Measurements from ENCODE around the gene CAMK1D. TPM values are rescaled to one million over a fixed set of nuclear protein-coding genes. Genes with fewer than 3 reads are reported as not detected.

CAMK1D gene
- total and polyA plus RNA-seq, 8 donors: 1.4 to 26.9 (median 3.9) TPM

DNA sequence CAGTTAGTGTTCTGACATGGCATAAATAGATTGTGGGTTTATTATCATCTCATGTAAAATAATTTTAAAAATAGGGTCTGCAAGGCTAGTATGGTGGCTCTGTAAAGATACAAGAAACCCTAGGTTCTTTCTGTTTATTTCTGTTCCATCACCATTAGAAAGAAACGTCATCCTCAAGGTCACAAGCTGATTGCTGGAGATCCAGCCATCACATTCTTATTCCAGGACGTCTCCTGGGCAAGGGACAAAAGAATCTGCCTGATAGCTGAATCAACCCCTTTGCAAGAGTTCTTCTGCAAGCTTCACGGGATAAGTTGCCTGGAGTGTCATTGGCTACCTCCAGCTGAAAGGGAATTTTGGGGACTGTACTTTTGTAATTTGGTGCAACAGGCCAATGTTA is 184.4 kb downstream of the CAMK1D start:
- Histone ChIP-seq H3K27ac (no peak overlapping the region), H3K4me1 (peaks cover 0 to 10% (median 0%) of the 10 kb centered on the region in 4 donors), H3K4me3 (no peak overlapping the region), H3K9me3 (no peaks in the 10 kb centered on the region), H3K27me3 (no peaks in the 10 kb centered on the region), H3K36me3 (no peaks in the 10 kb centered on the region)
- 85 to 91% (median 89%) methylated on average over 3 of the region's 3 CpGs for WGBS, 5 donors
- DNase-seq: no peak
- no peak for TF ChIP-seq EP300 (IDR thresholded peaks at IDR 0.05)
- TF ChIP-seq, protein P1, sequence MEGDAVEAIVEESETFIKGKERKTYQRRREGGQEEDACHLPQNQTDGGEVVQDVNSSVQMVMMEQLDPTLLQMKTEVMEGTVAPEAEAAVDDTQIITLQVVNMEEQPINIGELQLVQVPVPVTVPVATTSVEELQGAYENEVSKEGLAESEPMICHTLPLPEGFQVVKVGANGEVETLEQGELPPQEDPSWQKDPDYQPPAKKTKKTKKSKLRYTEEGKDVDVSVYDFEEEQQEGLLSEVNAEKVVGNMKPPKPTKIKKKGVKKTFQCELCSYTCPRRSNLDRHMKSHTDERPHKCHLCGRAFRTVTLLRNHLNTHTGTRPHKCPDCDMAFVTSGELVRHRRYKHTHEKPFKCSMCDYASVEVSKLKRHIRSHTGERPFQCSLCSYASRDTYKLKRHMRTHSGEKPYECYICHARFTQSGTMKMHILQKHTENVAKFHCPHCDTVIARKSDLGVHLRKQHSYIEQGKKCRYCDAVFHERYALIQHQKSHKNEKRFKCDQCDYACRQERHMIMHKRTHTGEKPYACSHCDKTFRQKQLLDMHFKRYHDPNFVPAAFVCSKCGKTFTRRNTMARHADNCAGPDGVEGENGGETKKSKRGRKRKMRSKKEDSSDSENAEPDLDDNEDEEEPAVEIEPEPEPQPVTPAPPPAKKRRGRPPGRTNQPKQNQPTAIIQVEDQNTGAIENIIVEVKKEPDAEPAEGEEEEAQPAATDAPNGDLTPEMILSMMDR (IDR thresholded peaks at IDR 0.05): no peak
- no peak for TF ChIP-seq POLR2AphosphoS5 (IDR thresholded peaks at IDR 0.05)
- TF ChIP-seq POLR2A (IDR thresholded peaks at IDR 0.05): no peak
- intact Hi-C loops (cut with DNase I; ENCODE audit: low total_unique reads): no loop called here

DNA sequence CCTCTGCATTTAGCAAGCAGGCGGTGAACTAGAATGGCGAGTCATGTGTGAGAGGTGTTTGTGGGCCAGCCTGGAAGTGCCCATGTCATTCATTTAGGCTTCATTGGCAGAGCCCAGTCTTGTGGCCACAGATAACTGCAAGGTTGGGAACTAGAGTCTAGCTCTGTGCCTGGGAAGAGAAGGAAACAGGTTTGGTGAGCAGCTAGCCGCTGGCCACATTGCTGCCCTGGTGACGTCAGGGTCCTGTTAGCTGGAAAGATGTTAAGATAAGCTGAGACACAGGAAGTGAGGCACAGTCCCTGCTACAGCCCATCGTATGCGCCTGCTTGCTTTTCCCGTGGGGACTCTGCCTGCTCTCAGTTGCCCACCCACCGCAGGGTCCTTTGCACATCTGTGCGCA is 185.5 kb downstream of the CAMK1D start:
- Histone ChIP-seq H3K4me1 (peaks cover 0 to 11% (median 0%) of the 10 kb centered on the region in 4 donors), H3K27ac (no peak overlapping the region), H3K36me3 (no peaks in the 10 kb centered on the region), H3K27me3 (no peaks in the 10 kb centered on the region), H3K4me3 (no peak overlapping the region), H3K9me3 (no peaks in the 10 kb centered on the region)
- no peak for TF ChIP-seq POLR2A (IDR thresholded peaks at IDR 0.05)
- TF ChIP-seq, protein P1 (IDR thresholded peaks at IDR 0.05): no peak
- no peak for TF ChIP-seq EP300 (IDR thresholded peaks at IDR 0.05)
- no peak for TF ChIP-seq POLR2AphosphoS5 (IDR thresholded peaks at IDR 0.05)
- no peak for DNase-seq
- WGBS, 5 donors: 71 to 81% (median 74%) methylated on average over 9 of the region's 9 CpGs
- intact Hi-C loops (cut with DNase I; ENCODE audit: low total_unique reads): no loop called here

DNA sequence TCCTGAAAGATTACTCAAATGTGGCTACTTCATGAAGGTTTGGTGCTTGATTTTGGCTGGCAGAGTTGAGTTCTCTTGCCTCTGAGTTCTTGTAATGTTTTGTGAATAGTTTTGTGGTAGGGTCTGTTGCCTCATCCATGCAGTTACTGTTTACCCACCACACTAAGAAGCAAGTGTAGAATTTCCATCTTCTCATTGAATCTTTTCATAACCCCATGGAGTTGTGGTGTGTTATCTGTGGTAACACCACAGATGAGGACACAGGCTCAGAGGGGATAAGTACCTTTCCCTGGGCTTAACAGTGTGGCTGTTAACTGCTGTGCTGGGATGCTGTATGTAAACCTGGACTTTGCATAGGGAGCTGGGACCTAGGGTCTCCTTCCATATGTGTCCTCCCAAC is 186.3 kb downstream of the CAMK1D start:
- TF ChIP-seq, protein P1 (IDR thresholded peaks at IDR 0.05): no peak
- TF ChIP-seq POLR2A (IDR thresholded peaks at IDR 0.05) (no peak), POLR2AphosphoS5 (IDR thresholded peaks at IDR 0.05) (no peak), EP300 (IDR thresholded peaks at IDR 0.05) (no peak)
- Histone ChIP-seq H3K4me3 (no peak overlapping the region), H3K27me3 (no peaks in the 10 kb centered on the region), H3K4me1 (peaks cover 0 to 13% (median 0%) of the 10 kb centered on the region in 4 donors), H3K9me3 (no peaks in the 10 kb centered on the region), H3K27ac (no peak overlapping the region), H3K36me3 (no peaks in the 10 kb centered on the region)
- intact Hi-C loops (cut with DNase I; ENCODE audit: low total_unique reads): no loop called here
- DNase-seq: no peak

DNA sequence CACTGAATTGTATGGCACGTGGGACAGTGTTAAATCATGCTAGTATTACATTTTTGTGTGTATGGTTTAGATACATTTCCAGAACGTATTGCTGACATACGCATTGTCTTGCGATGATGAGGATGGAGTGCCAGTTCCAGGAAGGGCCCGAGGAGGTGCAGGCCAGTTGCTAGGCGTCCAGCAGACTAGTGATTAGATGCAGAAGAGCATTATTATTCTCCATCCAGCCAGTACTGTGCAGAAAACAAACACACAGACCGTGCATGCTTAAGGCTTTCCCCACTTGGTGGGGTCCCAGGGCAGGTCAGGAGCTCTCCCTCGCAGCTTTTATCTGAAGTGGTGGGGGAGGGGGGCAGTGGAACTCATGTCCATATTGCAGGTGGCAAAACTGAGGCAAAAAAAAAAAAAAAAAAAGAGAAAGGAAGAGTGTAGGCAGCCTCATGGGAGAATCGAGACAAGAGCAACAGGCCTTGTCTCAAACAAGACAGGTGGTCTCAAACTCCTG is 189.2 kb downstream of the CAMK1D start:
- DNase-seq: no peak
- no peaks in the 10 kb centered on the region for H3K9me3 ChIP-seq
- 65 to 83% (median 75%) methylated on average over 9 of the region's 9 CpGs for WGBS, 5 donors

More for the DNA sequence above, 189.2 kb downstream of the CAMK1D start:
- no peaks in the 10 kb centered on the region for H3K36me3 ChIP-seq
- no peak overlapping the region for H3K27ac ChIP-seq
- peaks cover 0 to 13% (median 0%) of the 10 kb centered on the region in 4 donors for H3K4me1 ChIP-seq
- no peak for TF ChIP-seq EP300 (IDR thresholded peaks at IDR 0.05)
- TF ChIP-seq, protein P1 (IDR thresholded peaks at IDR 0.05): no peak
- no peak for TF ChIP-seq POLR2AphosphoS5 (IDR thresholded peaks at IDR 0.05)
- no peak for TF ChIP-seq POLR2A (IDR thresholded peaks at IDR 0.05)
- no peak overlapping the region for H3K4me3 ChIP-seq
- intact Hi-C loops (cut with DNase I; ENCODE audit: low total_unique reads): no loop called here
- H3K27me3 ChIP-seq: no peaks in the 10 kb centered on the region

Measured in stomach (tissue), 9 donors.